GM21786 (cell line): ENCODE results near the gene OPCML.

ENCODE experiments used
- ATAC-seq: cut with Tn5 transposase; IDR thresholded peaks from one replicate; pipeline ENCODE4 v1.9.1; 2021; ENCODE audit not compliant: unreplicated experiment

Gene OPCML

GRCh38 chr11:133414506-133414905, 117.8 kb downstream of the OPCML start:
- no peak for ATAC-seq

- ATAC-seq, result no peak
These were observed 118.6 kb downstream of the OPCML start for GRCh38 chr11:133413703-133414102.

- ATAC-seq, result no peak
These were observed 122.5 kb downstream of the OPCML start for GRCh38 chr11:133409799-133410198.

- ATAC-seq, result no peak
These were observed 123.4 kb downstream of the OPCML start for GRCh38 chr11:133408936-133409335.

GRCh38 chr11:133408402-133408801, 123.9 kb downstream of the OPCML start:
- ATAC-seq, result no peak

GRCh38 chr11:133406489-133406888, 125.8 kb downstream of the OPCML start:
- no peak for ATAC-seq

- no peak for ATAC-seq
These were observed 128.4 kb downstream of the OPCML start for GRCh38 chr11:133403900-133404299.

- ATAC-seq, result no peak
These were observed 129.8 kb downstream of the OPCML start for GRCh38 chr11:133402551-133402950.

GRCh38 chr11:133399855-133400625, 132.3 kb downstream of the OPCML start:
- no peak for ATAC-seq

- ATAC-seq, result no peak
These were observed 133.0 kb downstream of the OPCML start for GRCh38 chr11:133399294-133399693.

GRCh38 chr11:133390803-133391202, 141.5 kb downstream of the OPCML start:
- ATAC-seq, result no peak

- ATAC-seq, result no peak
These were observed 143.2 kb downstream of the OPCML start for GRCh38 chr11:133388975-133389568.

- no peak for ATAC-seq
These were observed 144.0 kb downstream of the OPCML start for GRCh38 chr11:133388260-133388659.

GRCh38 chr11:133386852-133387251, 145.4 kb downstream of the OPCML start:
- no peak for ATAC-seq

- ATAC-seq, result no peak
These were observed 146.0 kb downstream of the OPCML start for GRCh38 chr11:133386262-133386661.

GRCh38 chr11:133385781-133386180, 146.5 kb downstream of the OPCML start:
- ATAC-seq, result no peak

GRCh38 chr11:133384731-133385130, 147.6 kb downstream of the OPCML start:
- ATAC-seq, result no peak

- ATAC-seq, result no peak
These were observed 148.6 kb downstream of the OPCML start for GRCh38 chr11:133383689-133384088.

GRCh38 chr11:133383201-133383600, 149.1 kb downstream of the OPCML start:
- ATAC-seq, result no peak

- ATAC-seq, result no peak
These were observed 150.0 kb downstream of the OPCML start for GRCh38 chr11:133382131-133382812.

GRCh38 chr11:133381761-133382130, 150.6 kb downstream of the OPCML start:
- ATAC-seq, result no peak

GRCh38 chr11:133366147-133366546, 166.2 kb downstream of the OPCML start:
- no peak for ATAC-seq
